SK-N-SH (cell line): Measurements from ENCODE around the gene USP19. TPM values are rescaled to one million over a fixed set of nuclear protein-coding genes. Genes with fewer than 3 reads are reported as not detected.

Source experiments
- CTCF ChIA-PET: fragments of 300-600, 350-600 bp; formaldehyde crosslinking; extraction: SDS; loops from one replicate; lab custom pipeline; 2021; lab: Yijun Ruan, JAX
- POLR2A ChIA-PET: fragments of 350-600 bp; sonication (Branson Sonifier 250); formaldehyde crosslinking; extraction: SDS; loops from one replicate; lab custom pipeline; 2020; ENCODE audit warnings: antibody characterized with exemption, inconsistent platforms; lab: Yijun Ruan, JAX
- DNase-seq: peaks from one replicate; pipeline ENCODE4 v3.0.0; 2012
- H2AFZ ChIP-seq: fragments of 200-600 bp; sonication (generic); 2 replicates; pipeline ENCODE4 v1.8.1; 2016; ENCODE audit warnings: antibody characterized with exemption, mild to moderate bottlenecking, low read depth
- H3F3A ChIP-seq: fragments of 200-600 bp; sonication (generic); replicated peaks from 2 replicates; pipeline ENCODE3; 2016; ENCODE audit warnings: antibody characterized with exemption, mild to moderate bottlenecking; ENCODE audit not compliant: insufficient read depth
- H3K27ac ChIP-seq, 2 experiments: fragments of 200-500 bp in 1 of 2; fragments of 200-600 bp in 1 of 2; sonication (Bioruptor generic) in 1 of 2; sonication (generic), shearing (Covaris generic) in 1 of 2; 2 replicates each; pipeline versions ENCODE4 v1.5.1 to v1.6.1; 2014 to 2016; ENCODE audit warnings: low read depth in 2 of 2, inconsistent platforms in 1 of 2, low read length in 1 of 2, mild to moderate bottlenecking in 1 of 2, mixed read lengths in 1 of 2
- H3K27me3 ChIP-seq: fragments of 200-600 bp; sonication (generic), shearing (Covaris generic); 2 replicates; pipeline ENCODE4 v1.6.1; 2016; ENCODE audit warnings: mixed run types; ENCODE audit not compliant: insufficient read depth
- H3K36me3 ChIP-seq, 2 experiments: fragments of 200-500 bp in 1 of 2; fragments of 200-600 bp in 1 of 2; sonication (Bioruptor generic) in 1 of 2; sonication (generic) in 1 of 2; replicated peaks in 1 of 2; 2 replicates each; pipeline versions ENCODE3 to v1.5.1; 2014 to 2016; ENCODE audit warnings: low read length in 1 of 2, mild to moderate bottlenecking in 1 of 2; ENCODE audit not compliant: insufficient read depth in 2 of 2, control insufficient read depth in 1 of 2
- H3K4me1 ChIP-seq, 2 experiments: fragments of 200-500 bp in 1 of 2; fragments of 200-600 bp in 1 of 2; sonication (Bioruptor generic) in 1 of 2; sonication (generic), shearing (Covaris generic) in 1 of 2; 2 replicates each; pipeline versions ENCODE4 v1.5.1 to v1.6.1; 2014 to 2016; ENCODE audit warnings: low read depth in 1 of 2, low read length in 1 of 2, mixed run types in 1 of 2; ENCODE audit not compliant: insufficient read depth in 2 of 2, control insufficient read depth in 1 of 2
- H3K4me2 ChIP-seq: fragments of 200-600 bp; sonication (generic), shearing (Covaris generic); 2 replicates; pipeline ENCODE4 v1.6.1; 2017; ENCODE audit warnings: mixed run types
- H3K4me3 ChIP-seq, 2 experiments: fragments of 200-500 bp in 1 of 2; fragments of 200-600 bp in 1 of 2; sonication (Bioruptor generic) in 1 of 2; sonication (generic), shearing (Covaris generic) in 1 of 2; 2 replicates each; pipeline versions ENCODE4 v1.5.1 to v1.8.1; 2014 to 2016; ENCODE audit warnings: low read depth in 2 of 2, inconsistent platforms in 1 of 2, low read length in 1 of 2, mild to moderate bottlenecking in 1 of 2, mixed read lengths in 1 of 2, moderate library complexity in 1 of 2
- H3K79me2 ChIP-seq: fragments of 200-600 bp; sonication (generic); 2 replicates; pipeline ENCODE4 v1.8.1; 2017; ENCODE audit warnings: mild to moderate bottlenecking; ENCODE audit not compliant: insufficient read depth
- H3K9ac ChIP-seq: fragments of 200-600 bp; sonication (generic); 2 replicates; pipeline ENCODE4 v1.6.1; 2017; ENCODE audit warnings: mixed run types
- H3K9me2 ChIP-seq: fragments of 200-600 bp; sonication (generic); 2 replicates; pipeline ENCODE4 v1.6.1; 2017; ENCODE audit warnings: mixed run types
- H3K9me3 ChIP-seq: fragments of 200-600 bp; sonication (generic); 2 replicates; pipeline ENCODE4 v1.6.1; 2017; ENCODE audit warnings: mixed run types, mild to moderate bottlenecking, moderate library complexity
- H4K20me1 ChIP-seq: fragments of 200-600 bp; sonication (generic); 2 replicates; pipeline ENCODE4 v1.6.1; 2017; ENCODE audit warnings: mild to moderate bottlenecking, mixed run types; ENCODE audit not compliant: insufficient read depth
- CHD2 ChIP-seq: fragments of 150-350 bp; IDR thresholded peaks from 2 replicates; pipeline ENCODE4 v1.6.1; 2018; ENCODE audit warnings: low read length; ENCODE audit not compliant: partially characterized antibody
- EZH2phosphoT487 ChIP-seq: fragments of 200-600 bp; sonication (generic); IDR thresholded peaks from 2 replicates; pipeline ENCODE4 v1.6.1; 2017; ENCODE audit warnings: low read depth, mixed run types, mild to moderate bottlenecking, antibody characterized with exemption, moderate library complexity, borderline replicate concordance
- FOXM1 ChIP-seq: IDR thresholded peaks from 2 replicates; pipeline ENCODE4 v1.4.0; 2012; ENCODE audit warnings: low read depth, mild to moderate bottlenecking
- GABPA ChIP-seq: IDR thresholded peaks from 2 replicates; pipeline ENCODE4 v1.4.0; 2012; ENCODE audit warnings: low read depth, mild to moderate bottlenecking
- GATA2 ChIP-seq: sonication (generic); formaldehyde crosslinking; IDR thresholded peaks from 2 replicates; pipeline ENCODE4 v1.5.0; 2020; ENCODE audit warnings: mild to moderate bottlenecking, missing genetic modification reagents
- MEF2A ChIP-seq: IDR thresholded peaks from 2 replicates; pipeline ENCODE4 v1.4.0; 2012; ENCODE audit warnings: low read depth, borderline replicate concordance
- NRF1 ChIP-seq: IDR thresholded peaks from 2 replicates; pipeline ENCODE4 v1.6.1; 2012; ENCODE audit warnings: low read depth, mild to moderate bottlenecking, low read length
- POLR2AphosphoS5 ChIP-seq: IDR thresholded peaks from 2 replicates; pipeline ENCODE4 v1.6.1; 2012; ENCODE audit warnings: low read depth, low read length
- RAD21 ChIP-seq: IDR thresholded peaks from 2 replicates; pipeline ENCODE4 v1.6.1; 2012; ENCODE audit warnings: mild to moderate bottlenecking, low read length
- RFX5 ChIP-seq: IDR thresholded peaks from 2 replicates; pipeline ENCODE4 v1.6.1; 2012; ENCODE audit warnings: mild to moderate bottlenecking, improper control_type of control experiment, low read length
- RXRA ChIP-seq: IDR thresholded peaks from 2 replicates; pipeline ENCODE4 v1.4.0; 2012; ENCODE audit warnings: low read depth, mild to moderate bottlenecking, borderline replicate concordance
- SMC3 ChIP-seq: IDR thresholded peaks from 2 replicates; pipeline ENCODE4 v1.6.1; 2012; ENCODE audit warnings: low read depth, low read length, improper control_type of control experiment
- TCF12 ChIP-seq: IDR thresholded peaks from 2 replicates; pipeline ENCODE4 v1.4.0; 2012
- WGBS: methylation state at CpG from one replicate; pipeline ENCODE4 v1.1.6; 2017; ENCODE audit warnings: low lambda C conversion rate; 5-methylcytosine and 5-hydroxymethylcytosine counted together
- polyA plus RNA-seq, 3 experiments: library from polyadenylated mRNA; depleted of rRNA; stranded (reverse); fragments of >200 nt; gene quantifications; 2 replicates each; pipeline ENCODE4 v1.2.3, GENCODE V29; 2012
- TF ChIP-seq, protein P1 (sequence below): IDR thresholded peaks from 2 replicates; pipeline ENCODE4; 2012
- TF ChIP-seq, protein P2 (sequence below): fragments of 200-600 bp; sonication (generic); IDR thresholded peaks from 2 replicates; pipeline ENCODE4 v1.6.1; 2017; ENCODE audit warnings: antibody characterized with exemption, mild to moderate bottlenecking, moderate library complexity
- TF ChIP-seq, protein P3 (sequence below): IDR thresholded peaks from 2 replicates; pipeline ENCODE4 v1.4.0; 2012; ENCODE audit warnings: low read depth, borderline replicate concordance
- TF ChIP-seq, protein P4 (sequence below): IDR thresholded peaks from 2 replicates; pipeline ENCODE4 v1.6.1; 2012; ENCODE audit warnings: mild to moderate bottlenecking, low read depth, low read length, moderate library complexity

USP19 gene
- polyA plus RNA-seq, 1 of the 3 experiments (the other 2 are of a cell fraction), result 75.6 TPM

DNA sequence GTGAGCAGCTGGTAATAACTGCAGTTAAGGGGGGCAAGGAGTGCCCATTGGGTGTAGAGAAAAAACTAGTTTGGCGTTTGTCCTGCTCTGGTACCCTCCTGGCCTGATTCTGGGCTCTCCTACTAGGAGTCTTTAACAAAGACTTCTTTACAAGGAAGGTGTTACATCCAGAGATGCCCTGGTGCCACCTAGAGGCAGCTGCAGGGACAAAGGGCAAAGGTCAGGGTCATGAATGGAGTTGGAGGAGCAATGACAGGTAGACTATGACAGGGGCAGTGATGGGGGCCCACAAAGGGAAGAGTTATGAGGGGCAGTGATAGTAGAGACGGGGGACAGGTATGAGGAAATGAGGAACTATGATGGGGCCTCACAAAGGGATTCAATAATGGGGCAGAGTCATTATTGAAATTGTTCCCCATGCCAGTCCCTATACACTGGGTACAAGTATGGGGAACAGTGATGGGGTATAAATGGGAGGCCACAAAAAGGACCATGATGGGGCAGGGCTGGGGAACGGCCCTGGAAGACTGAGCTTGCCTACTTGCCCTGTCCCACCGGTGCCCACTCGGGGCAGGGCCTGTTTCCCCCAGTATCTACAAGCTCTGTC is 37.6 kb upstream of the USP19 start:
- peak; percentile 54 for DNase-seq
- peaks cover 7% of the 10 kb centered on the region for H3F3A ChIP-seq
- 85% methylated on average over 4 of the region's 5 CpGs for WGBS
- POLR2A ChIA-PET, result interaction anchor here (0.6 kb wide), 1 partner anchor 67 kb away, joined by 3 read pairs; no protein-coding TSS in a partner anchor
- H3K79me2 ChIP-seq, result no peaks in the 10 kb centered on the region
- no peak overlapping the region for H2AFZ ChIP-seq
- CTCF ChIA-PET, result interaction anchor here (0.6 to 2.1 kb wide), 11 partner anchors 12 to 363 kb away, joined by 3 to 6 read pairs (median 3); partner anchors contain the start of genes USP19 and USP4
- H3K27me3 ChIP-seq, result no peaks in the 10 kb centered on the region
- H3K4me1 ChIP-seq, result no peaks in the 10 kb centered on the region
- H3K4me2 ChIP-seq, result no peak overlapping the region
- no peaks in the 10 kb centered on the region for H3K9me3 ChIP-seq
- TF ChIP-seq CHD2, result no peak
- TF ChIP-seq, protein P1, sequence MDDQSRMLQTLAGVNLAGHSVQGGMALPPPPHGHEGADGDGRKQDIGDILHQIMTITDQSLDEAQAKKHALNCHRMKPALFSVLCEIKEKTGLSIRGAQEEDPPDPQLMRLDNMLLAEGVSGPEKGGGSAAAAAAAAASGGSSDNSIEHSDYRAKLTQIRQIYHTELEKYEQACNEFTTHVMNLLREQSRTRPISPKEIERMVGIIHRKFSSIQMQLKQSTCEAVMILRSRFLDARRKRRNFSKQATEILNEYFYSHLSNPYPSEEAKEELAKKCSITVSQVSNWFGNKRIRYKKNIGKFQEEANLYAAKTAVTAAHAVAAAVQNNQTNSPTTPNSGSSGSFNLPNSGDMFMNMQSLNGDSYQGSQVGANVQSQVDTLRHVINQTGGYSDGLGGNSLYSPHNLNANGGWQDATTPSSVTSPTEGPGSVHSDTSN, result no peak
- TF ChIP-seq, protein P2, sequence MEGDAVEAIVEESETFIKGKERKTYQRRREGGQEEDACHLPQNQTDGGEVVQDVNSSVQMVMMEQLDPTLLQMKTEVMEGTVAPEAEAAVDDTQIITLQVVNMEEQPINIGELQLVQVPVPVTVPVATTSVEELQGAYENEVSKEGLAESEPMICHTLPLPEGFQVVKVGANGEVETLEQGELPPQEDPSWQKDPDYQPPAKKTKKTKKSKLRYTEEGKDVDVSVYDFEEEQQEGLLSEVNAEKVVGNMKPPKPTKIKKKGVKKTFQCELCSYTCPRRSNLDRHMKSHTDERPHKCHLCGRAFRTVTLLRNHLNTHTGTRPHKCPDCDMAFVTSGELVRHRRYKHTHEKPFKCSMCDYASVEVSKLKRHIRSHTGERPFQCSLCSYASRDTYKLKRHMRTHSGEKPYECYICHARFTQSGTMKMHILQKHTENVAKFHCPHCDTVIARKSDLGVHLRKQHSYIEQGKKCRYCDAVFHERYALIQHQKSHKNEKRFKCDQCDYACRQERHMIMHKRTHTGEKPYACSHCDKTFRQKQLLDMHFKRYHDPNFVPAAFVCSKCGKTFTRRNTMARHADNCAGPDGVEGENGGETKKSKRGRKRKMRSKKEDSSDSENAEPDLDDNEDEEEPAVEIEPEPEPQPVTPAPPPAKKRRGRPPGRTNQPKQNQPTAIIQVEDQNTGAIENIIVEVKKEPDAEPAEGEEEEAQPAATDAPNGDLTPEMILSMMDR, result peak; percentile 51
- no peak for TF ChIP-seq FOXM1
- peak; percentile 8; the same call in 1 of the 2 replicates for TF ChIP-seq SMC3
- TF ChIP-seq RXRA, result no peak
- peak; percentile 69 for TF ChIP-seq RAD21
- TF ChIP-seq EZH2phosphoT487, result no peak
- TF ChIP-seq MEF2A, result no peak
- H3K9ac ChIP-seq, result no peak overlapping the region
- H3K27ac ChIP-seq, result no peak overlapping the region
- H4K20me1 ChIP-seq, result no peaks in the 10 kb centered on the region
- no peak overlapping the region for H3K4me3 ChIP-seq
- H3K9me2 ChIP-seq, result no peaks in the 10 kb centered on the region
- H3K36me3 ChIP-seq, result peaks cover 0 to 11% of the 10 kb centered on the region in 2 experiments

DNA sequence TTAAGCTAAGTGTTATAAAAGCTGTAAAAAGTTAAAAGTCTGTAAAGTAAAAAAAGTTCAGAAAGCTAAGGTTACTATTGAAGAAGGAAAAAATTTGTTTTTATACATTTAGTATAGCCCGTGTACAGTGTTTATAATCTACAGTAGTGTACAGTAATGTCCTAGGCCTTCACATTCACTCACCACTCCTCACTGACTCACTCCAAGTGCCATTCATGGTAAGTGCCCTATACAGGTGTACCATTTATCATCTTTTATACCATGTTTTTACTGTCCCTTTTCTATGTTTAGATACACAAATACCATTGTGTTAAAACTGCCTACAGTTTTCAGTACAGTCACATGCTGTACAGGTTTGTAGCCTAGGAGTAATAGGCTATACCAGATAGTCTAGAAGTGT is 36.7 kb upstream of the USP19 start:
- Histone ChIP-seq H3F3A (peaks cover 7% of the 10 kb centered on the region), H3K27ac (no peak overlapping the region), H3K4me3 (no peak overlapping the region), H3K9me3 (no peaks in the 10 kb centered on the region), H2AFZ (no peak overlapping the region), H3K9me2 (no peaks in the 10 kb centered on the region), H3K36me3 (peaks cover 0 to 4% of the 10 kb centered on the region in 2 experiments), H4K20me1 (no peaks in the 10 kb centered on the region), H3K9ac (no peak overlapping the region), H3K4me1 (no peaks in the 10 kb centered on the region), H3K79me2 (no peaks in the 10 kb centered on the region), H3K4me2 (no peak overlapping the region), H3K27me3 (no peaks in the 10 kb centered on the region)
- WGBS, result 83% methylated on average over 1 of the region's 1 CpG
- DNase-seq, result no peak
- no peak for TF ChIP-seq GATA2 (CRISPR knock-in tag)
- TF ChIP-seq EZH2phosphoT487, result no peak
- TF ChIP-seq, protein P3, sequence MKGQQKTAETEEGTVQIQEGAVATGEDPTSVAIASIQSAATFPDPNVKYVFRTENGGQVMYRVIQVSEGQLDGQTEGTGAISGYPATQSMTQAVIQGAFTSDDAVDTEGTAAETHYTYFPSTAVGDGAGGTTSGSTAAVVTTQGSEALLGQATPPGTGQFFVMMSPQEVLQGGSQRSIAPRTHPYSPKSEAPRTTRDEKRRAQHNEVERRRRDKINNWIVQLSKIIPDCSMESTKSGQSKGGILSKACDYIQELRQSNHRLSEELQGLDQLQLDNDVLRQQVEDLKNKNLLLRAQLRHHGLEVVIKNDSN, result no peak
- TF ChIP-seq, protein P4, sequence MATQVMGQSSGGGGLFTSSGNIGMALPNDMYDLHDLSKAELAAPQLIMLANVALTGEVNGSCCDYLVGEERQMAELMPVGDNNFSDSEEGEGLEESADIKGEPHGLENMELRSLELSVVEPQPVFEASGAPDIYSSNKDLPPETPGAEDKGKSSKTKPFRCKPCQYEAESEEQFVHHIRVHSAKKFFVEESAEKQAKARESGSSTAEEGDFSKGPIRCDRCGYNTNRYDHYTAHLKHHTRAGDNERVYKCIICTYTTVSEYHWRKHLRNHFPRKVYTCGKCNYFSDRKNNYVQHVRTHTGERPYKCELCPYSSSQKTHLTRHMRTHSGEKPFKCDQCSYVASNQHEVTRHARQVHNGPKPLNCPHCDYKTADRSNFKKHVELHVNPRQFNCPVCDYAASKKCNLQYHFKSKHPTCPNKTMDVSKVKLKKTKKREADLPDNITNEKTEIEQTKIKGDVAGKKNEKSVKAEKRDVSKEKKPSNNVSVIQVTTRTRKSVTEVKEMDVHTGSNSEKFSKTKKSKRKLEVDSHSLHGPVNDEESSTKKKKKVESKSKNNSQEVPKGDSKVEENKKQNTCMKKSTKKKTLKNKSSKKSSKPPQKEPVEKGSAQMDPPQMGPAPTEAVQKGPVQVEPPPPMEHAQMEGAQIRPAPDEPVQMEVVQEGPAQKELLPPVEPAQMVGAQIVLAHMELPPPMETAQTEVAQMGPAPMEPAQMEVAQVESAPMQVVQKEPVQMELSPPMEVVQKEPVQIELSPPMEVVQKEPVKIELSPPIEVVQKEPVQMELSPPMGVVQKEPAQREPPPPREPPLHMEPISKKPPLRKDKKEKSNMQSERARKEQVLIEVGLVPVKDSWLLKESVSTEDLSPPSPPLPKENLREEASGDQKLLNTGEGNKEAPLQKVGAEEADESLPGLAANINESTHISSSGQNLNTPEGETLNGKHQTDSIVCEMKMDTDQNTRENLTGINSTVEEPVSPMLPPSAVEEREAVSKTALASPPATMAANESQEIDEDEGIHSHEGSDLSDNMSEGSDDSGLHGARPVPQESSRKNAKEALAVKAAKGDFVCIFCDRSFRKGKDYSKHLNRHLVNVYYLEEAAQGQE, result no peak
- TF ChIP-seq GABPA, result no peak
- TF ChIP-seq TCF12, result no peak
- TF ChIP-seq, protein P1, result no peak
- TF ChIP-seq RFX5, result no peak
- TF ChIP-seq NRF1, result no peak
- no peak for TF ChIP-seq FOXM1
- no peak for TF ChIP-seq POLR2AphosphoS5
- POLR2A ChIA-PET, result interaction anchor here (0.6 kb wide), 1 partner anchor 65 kb away, joined by 3 read pairs; no protein-coding TSS in a partner anchor
- CTCF ChIA-PET, result interaction anchor here (0.6 to 2.1 kb wide), 6 partner anchors 12 to 362 kb away, joined by 3 to 6 read pairs (median 4); partner anchors contain the start of gene USP4
